WERI-Rb-1 (cell line): ENCODE data around the gene CPNE6.
A peak's percentile ranks its signal among the peaks of the same experiment; 100 is the strongest.

ENCODE experiments used
- DNase-seq: peaks from one replicate; pipeline ENCODE4 v3.0.0-alpha.2; 2020
- H3K27ac ChIP-seq: fragments of 250-450 bp; sonication (Bioruptor Pico); 2 replicates; pipeline ENCODE4 v1.5.1; 2020; ENCODE audit warnings: mild to moderate bottlenecking, moderate library complexity
- H3K27me3 ChIP-seq: fragments of 250-450 bp; sonication (Bioruptor Pico); 2 replicates; pipeline ENCODE4 v1.5.1; 2021; ENCODE audit warnings: mild to moderate bottlenecking, low read depth, moderate library complexity; ENCODE audit not compliant: insufficient read depth, severe bottlenecking
- H3K36me3 ChIP-seq: fragments of 250-450 bp; sonication (Bioruptor Pico); 2 replicates; pipeline ENCODE4 v1.5.1; 2020; ENCODE audit warnings: mild to moderate bottlenecking, moderate library complexity
- H3K4me3 ChIP-seq: 2 replicates; pipeline ENCODE4 v1.5.1; 2011; ENCODE audit warnings: low read depth, mild to moderate bottlenecking, control low read depth, low read length
- H3K9me3 ChIP-seq: fragments of 250-450 bp; sonication (Bioruptor Pico); 2 replicates; pipeline ENCODE4 v1.5.1; 2021; ENCODE audit warnings: mild to moderate bottlenecking, moderate library complexity; ENCODE audit not compliant: severe bottlenecking
- CTCF ChIP-seq: IDR thresholded peaks from 2 replicates; pipeline ENCODE4 v1.5.1; 2011; ENCODE audit warnings: low read depth, mild to moderate bottlenecking, control low read depth, inconsistent platforms, low read length

CPNE6 gene

GRCh38 chr14:24115422-24116127, 44.2 kb downstream of the CPNE6 start:
- DNase-seq: no peak
- H3K27ac ChIP-seq: peak overlapping the region; percentile 45
- H3K36me3 ChIP-seq: peaks cover 37% of the 10 kb centered on the region
- no peaks in the 10 kb centered on the region for H3K9me3 ChIP-seq
- no peak for TF ChIP-seq CTCF
- peak overlapping the region; percentile 72 for H3K4me3 ChIP-seq
- no peaks in the 10 kb centered on the region for H3K27me3 ChIP-seq

- no peak overlapping the region for H3K4me3 ChIP-seq
Measured at GRCh38 chr14:24116128-24116814, 44.9 kb downstream of the CPNE6 start.

GRCh38 chr14:24117179-24117578, 45.8 kb downstream of the CPNE6 start:
- DNase-seq: no peak
- TF ChIP-seq CTCF: no peak
- Histone ChIP-seq H3K9me3 (no peaks in the 10 kb centered on the region), H3K36me3 (peaks cover 47% of the 10 kb centered on the region), H3K27ac (no peak overlapping the region), H3K27me3 (no peaks in the 10 kb centered on the region), H3K4me3 (no peak overlapping the region)

More at GRCh38 chr14:24116128-24116814, 44.9 kb downstream of the CPNE6 start:
- no peak for DNase-seq
- no peaks in the 10 kb centered on the region for H3K9me3 ChIP-seq
- no peak for TF ChIP-seq CTCF
- no peaks in the 10 kb centered on the region for H3K27me3 ChIP-seq
- peaks cover 44% of the 10 kb centered on the region for H3K36me3 ChIP-seq
- no peak overlapping the region for H3K27ac ChIP-seq

GRCh38 chr14:24119691-24120090, 48.3 kb downstream of the CPNE6 start:
- no peak for TF ChIP-seq CTCF
- Histone ChIP-seq H3K27me3 (no peaks in the 10 kb centered on the region), H3K27ac (no peak overlapping the region), H3K4me3 (no peak overlapping the region), H3K9me3 (no peaks in the 10 kb centered on the region), H3K36me3 (peaks cover 57% of the 10 kb centered on the region)
- no peak for DNase-seq

GRCh38 chr14:24121210-24121609, 49.8 kb downstream of the CPNE6 start:
- DNase-seq: no peak
- Histone ChIP-seq H3K9me3 (no peaks in the 10 kb centered on the region), H3K27me3 (no peaks in the 10 kb centered on the region), H3K27ac (no peak overlapping the region), H3K4me3 (no peak overlapping the region), H3K36me3 (peaks cover 57% of the 10 kb centered on the region)
- TF ChIP-seq CTCF: no peak
